Measurements from ENCODE around the gene CRIP2.

The CRIP2 gene

GRCh38 chr14:105489542-105490266, 15.1 kb downstream of the CRIP2 start:
- peak; percentile 91 for DNase-seq

- no peak for DNase-seq
These were observed 15.6 kb downstream of the CRIP2 start for GRCh38 chr14:105490267-105490571.

GRCh38 chr14:105490572-105491365, 16.1 kb downstream of the CRIP2 start, which contains the start of gene TEDC1:
TEDC1 (plus strand) TSS chr14:105491246; CDS start chr14:105491376, 130 bp downstream.
- DNase-seq = peak; percentile 98

GRCh38 chr14:105491366-105491973, 16.8 kb downstream of the CRIP2 start:
- peak; percentile 90 for DNase-seq

- no peak for DNase-seq
These were observed 17.7 kb downstream of the CRIP2 start for GRCh38 chr14:105492031-105492970.

GRCh38 chr14:105492971-105493871, 18.6 kb downstream of the CRIP2 start:
- peak; percentile 24 for DNase-seq

GRCh38 chr14:105493921-105494605, 19.4 kb downstream of the CRIP2 start:
- peak; percentile 17 for DNase-seq

- peak; percentile 8 for DNase-seq
These were observed 19.9 kb downstream of the CRIP2 start for GRCh38 chr14:105494606-105494929.

GRCh38 chr14:105495101-105495989, 20.7 kb downstream of the CRIP2 start:
- peak; percentile 17 for DNase-seq

GRCh38 chr14:105495990-105496830, 21.6 kb downstream of the CRIP2 start:
- DNase-seq = peak; percentile 19

- DNase-seq = peak; percentile 21
These were observed 22.4 kb downstream of the CRIP2 start for GRCh38 chr14:105496831-105497591.

GRCh38 chr14:105497671-105498429, 23.2 kb downstream of the CRIP2 start:
- DNase-seq = no peak

GRCh38 chr14:105498430-105499255, 24.0 kb downstream of the CRIP2 start:
- DNase-seq = peak; percentile 17

GRCh38 chr14:105499256-105500035, 24.8 kb downstream of the CRIP2 start:
- peak; percentile 22 for DNase-seq

- DNase-seq = peak; percentile 22
These were observed 25.6 kb downstream of the CRIP2 start for GRCh38 chr14:105500036-105500725.
